Nephron progenitor cell (in vitro differentiated cells): ENCODE results near the gene IVD.

ENCODE experiments used
- DNase-seq: peaks from one replicate; pipeline ENCODE4 v3.0.0; 2021
- H3K27ac Mint-ChIP-seq: 2 replicates; pipeline ENCODE4 v1.8.0; 2021; ENCODE audit warnings: mild to moderate bottlenecking, moderate library complexity, mixed read lengths
- H3K27me3 Mint-ChIP-seq: 2 replicates; pipeline ENCODE4 v1.8.0; 2021; ENCODE audit warnings: mild to moderate bottlenecking, low read depth, mixed read lengths; ENCODE audit not compliant: poor library complexity
- H3K36me3 Mint-ChIP-seq: 2 replicates; pipeline ENCODE4 v1.8.0; 2021; ENCODE audit warnings: low read depth, mixed read lengths
- H3K4me1 Mint-ChIP-seq: 2 replicates; pipeline ENCODE4 v1.8.0; 2021; ENCODE audit warnings: mixed read lengths
- H3K4me3 Mint-ChIP-seq: 2 replicates; pipeline ENCODE4 v1.8.0; 2021; ENCODE audit warnings: mild to moderate bottlenecking, moderate library complexity, mixed read lengths
- H3K9me3 Mint-ChIP-seq: 2 replicates; pipeline ENCODE4 v1.8.0; 2021; ENCODE audit warnings: mild to moderate bottlenecking, moderate library complexity, mixed read lengths
- CTCF ChIP-seq: fragments of 200-600 bp; sonication (generic); IDR thresholded peaks from 2 replicates; pipeline ENCODE4 v1.5.0; 2021; ENCODE audit warnings: antibody characterized with exemption

Gene IVD

GRCh38 chr15:40459391-40460015 is 53.9 kb downstream of the IVD start:
- no peak for DNase-seq
- Mint-ChIP-seq H3K4me3 (no peak overlapping the region), H3K4me1 (peaks cover 29% of the 10 kb centered on the region), H3K9me3 (no peaks in the 10 kb centered on the region), H3K36me3 (no peaks in the 10 kb centered on the region), H3K27me3 (no peaks in the 10 kb centered on the region), H3K27ac (no peak overlapping the region)
- no peak for TF ChIP-seq CTCF

GRCh38 chr15:40460404-40460803 is 54.8 kb downstream of the IVD start:
- no peak for DNase-seq
- H3K9me3 Mint-ChIP-seq, result no peaks in the 10 kb centered on the region
- no peaks in the 10 kb centered on the region for H3K27me3 Mint-ChIP-seq
- H3K36me3 Mint-ChIP-seq, result peaks cover 2% of the 10 kb centered on the region
- peak overlapping the region; percentile 69 for H3K27ac Mint-ChIP-seq
- TF ChIP-seq CTCF, result no peak
- no peak overlapping the region for H3K4me3 Mint-ChIP-seq
- peaks cover 20% of the 10 kb centered on the region for H3K4me1 Mint-ChIP-seq

GRCh38 chr15:40461958-40462357 is 56.4 kb downstream of the IVD start:
- H3K9me3 Mint-ChIP-seq, result no peaks in the 10 kb centered on the region
- no peak for DNase-seq
- H3K4me3 Mint-ChIP-seq, result no peak overlapping the region
- no peak for TF ChIP-seq CTCF
- no peaks in the 10 kb centered on the region for H3K27me3 Mint-ChIP-seq
- H3K36me3 Mint-ChIP-seq, result peaks cover 5% of the 10 kb centered on the region
- peaks cover 9% of the 10 kb centered on the region for H3K4me1 Mint-ChIP-seq
- no peak overlapping the region for H3K27ac Mint-ChIP-seq

- no peak overlapping the region for H3K4me3 Mint-ChIP-seq
- no peak overlapping the region for H3K27ac Mint-ChIP-seq
- H3K36me3 Mint-ChIP-seq, result peaks cover 5% of the 10 kb centered on the region
- no peak for DNase-seq
- no peaks in the 10 kb centered on the region for H3K4me1 Mint-ChIP-seq
- no peaks in the 10 kb centered on the region for H3K27me3 Mint-ChIP-seq
- no peaks in the 10 kb centered on the region for H3K9me3 Mint-ChIP-seq
- no peak for TF ChIP-seq CTCF
Observed at GRCh38 chr15:40463279-40463678, 57.7 kb downstream of the IVD start.

- Mint-ChIP-seq H3K4me3 (no peak overlapping the region), H3K36me3 (peaks cover 5% of the 10 kb centered on the region), H3K9me3 (no peaks in the 10 kb centered on the region), H3K27me3 (no peaks in the 10 kb centered on the region), H3K4me1 (no peaks in the 10 kb centered on the region), H3K27ac (no peak overlapping the region)
- TF ChIP-seq CTCF, result no peak
- DNase-seq, result no peak
Observed at GRCh38 chr15:40463886-40464545, 58.4 kb downstream of the IVD start.

GRCh38 chr15:40464595-40465185 is 59.1 kb downstream of the IVD start:
- Mint-ChIP-seq H3K27ac (no peak overlapping the region), H3K27me3 (no peaks in the 10 kb centered on the region), H3K9me3 (no peaks in the 10 kb centered on the region), H3K4me1 (peaks cover 6% of the 10 kb centered on the region), H3K4me3 (no peak overlapping the region), H3K36me3 (peaks cover 5% of the 10 kb centered on the region)
- no peak for TF ChIP-seq CTCF
- no peak for DNase-seq
